K562 (cell line): ENCODE measurements around the gene ACP4. TPM values are rescaled to one million over a fixed set of nuclear protein-coding genes. Genes with fewer than 3 reads are reported as not detected.

Source experiments
- DIDO1 ChIP-seq: fragments of 450-650 bp; IDR thresholded peaks from 2 replicates; pipeline ENCODE4 v1.6.1; 2016; ENCODE audit warnings: low read depth, missing biosample characterization, missing genetic modification characterization
- ETV5 ChIP-seq: sonication (generic); formaldehyde crosslinking; IDR thresholded peaks from 2 replicates; pipeline ENCODE4 v1.4.0; 2020; ENCODE audit warnings: low read depth, mild to moderate bottlenecking, missing genetic modification reagents
- ID3 ChIP-seq, 2 experiments: fragments of 250-450 bp in 1 of 2; fragments of 450-650 bp in 1 of 2; sonication (Bioruptor Pico) in 1 of 2; IDR thresholded peaks; 2 replicates each; pipeline versions ENCODE4 v1.6.1 to v1.8.0; 2016 to 2021; ENCODE audit warnings: mild to moderate bottlenecking in 2 of 2, moderate library complexity in 2 of 2, missing compliant biosample characterization in 1 of 2, missing genetic modification characterization in 1 of 2
- MCM2 ChIP-seq: fragments of 450-650 bp; IDR thresholded peaks from 2 replicates; pipeline ENCODE4 v1.6.1; 2017; ENCODE audit warnings: low read depth, mild to moderate bottlenecking
- MNT ChIP-seq, 2 experiments: fragments of 450-650 bp; conservative IDR thresholded peaks; 2 replicates each; pipeline ENCODE4 v1.6.1; 2017; ENCODE audit warnings: mild to moderate bottlenecking in 2 of 2, moderate library complexity in 2 of 2
- PKNOX1 ChIP-seq: fragments of 450-650 bp; IDR thresholded peaks from 2 replicates; pipeline ENCODE4 v1.6.1; 2016
- PTBP1 ChIP-seq: fragments of 200-400 bp; formaldehyde crosslinking; IDR thresholded peaks from 2 replicates; pipeline ENCODE4 v1.6.1; 2017; ENCODE audit warnings: low read depth, low read length
- REST ChIP-seq, 2 experiments: fragments of 450-650 bp; formaldehyde crosslinking in 1 of 2; IDR thresholded peaks; 2 replicates each; pipeline versions ENCODE4 v1.4.0 to v1.6.1; 2014 to 2020; ENCODE audit warnings: mild to moderate bottlenecking in 2 of 2, borderline replicate concordance in 1 of 2, low read depth in 1 of 2
- SMARCA5 ChIP-seq: fragments of 450-650 bp; IDR thresholded peaks from 2 replicates; pipeline ENCODE4 v1.6.1; 2016
- VEZF1 ChIP-seq: fragments of 200-800 bp; sonication (Bioruptor generic); IDR thresholded peaks from 2 replicates; pipeline ENCODE4 v1.6.1; 2017; ENCODE audit warnings: missing genetic modification characterization, missing compliant biosample characterization
- ZNF551 ChIP-seq: fragments of 250-450 bp; sonication (Bioruptor Pico); IDR thresholded peaks from 2 replicates; pipeline ENCODE4 v1.5.0; 2021; ENCODE audit warnings: mild to moderate bottlenecking, moderate library complexity
- polyA plus RNA-seq, 8 experiments: library from polyadenylated mRNA; depleted of rRNA in 4 of 8; stranded (reverse) in 5 of 8; unstranded in 3 of 8; fragments of >200 nt; fragmentation: Nextera tagmentation in 2 of 8; fragmentation: Illumina TruSeq in 1 of 8; extraction: Ambion mirVana in 2 of 8; extraction: Trizol in 1 of 8; gene quantifications; 2 replicates each; pipeline versions ENCODE4 v1.2.1 to v1.2.3, GENCODE V29; 2011 to 2014; ENCODE audit warnings: inconsistent platforms in 1 of 8, missing spikeins in 1 of 8
- total RNA-seq, 7 experiments: library from RNA; depleted of rRNA in 6 of 7; stranded (reverse); fragments of >200 nt in 6 of 7; fragmentation: Illumina TruSeq in 2 of 7; extraction: Trizol in 2 of 7; gene quantifications; 2 replicates each; pipeline versions ENCODE4 v1.2.1 to v1.2.3, GENCODE V29; 2011 to 2021; ENCODE audit warnings: low replicate concordance in 1 of 7

Gene ACP4
- total and polyA plus RNA-seq, 9 of the 15 experiments (the other 6 are each of a cell fraction or from before 2014, with no cell fraction given), result not detected

- TF ChIP-seq REST (IDR thresholded peaks at IDR 0.05; ENCODE audit: borderline replicate concordance), result peak; percentile 50
- TF ChIP-seq REST (CRISPR knock-in tag; IDR thresholded peaks at IDR 0.05; ENCODE audit: low read depth), result no peak; the same call in 1 of the 2 replicates
- no peak for TF ChIP-seq SMARCA5
- TF ChIP-seq DIDO1, result no peak
- TF ChIP-seq MCM2, result no peak
- no peak for TF ChIP-seq VEZF1 (CRISPR knock-in tag)
- 0 out of 2 replicates have a peak, but pooled peaks have one; percentile 8 for TF ChIP-seq ETV5 (CRISPR knock-in tag)
- TF ChIP-seq ID3 (CRISPR knock-in tag; IDR thresholded peaks at IDR 0.05), result no peak
- TF ChIP-seq ID3 (tag; IDR thresholded peaks at IDR 0.05), result peak; percentile 50; the same call in 1 of the 2 replicates
- TF ChIP-seq ZNF551 (CRISPR knock-in tag), result no peak
- 0 out of 2 replicates have a peak, but pooled peaks have one; percentile 4 for TF ChIP-seq PTBP1
- peak; percentile 74 for TF ChIP-seq PKNOX1
- peak; percentile 28 to 54; a peak in 3 of 4 replicates for TF ChIP-seq MNT (conservative IDR thresholded peaks at IDR 0.05)
Measured at GRCh38 chr19:50835785-50836542, 45.7 kb downstream of the ACP4 start (continued).
